Cardiac septum (tissue), 1 donor: ENCODE results near the gene SPATA25. TPM values are rescaled to one million over a fixed set of nuclear protein-coding genes. Genes with fewer than 3 reads are reported as not detected.
"Not testable (repeated sequence)": the region's sequence is repeated elsewhere in the genome, so short reads cannot be mapped to it uniquely, and the experiment has no call there.

Experiments
- DNase-seq: peaks from one replicate; pipeline ENCODE4 v3.0.0-alpha.2; 2020; ENCODE audit warnings: low spot score
- intact Hi-C: fragments of 100-400 bp; cut with DNase I; formaldehyde crosslinking; loops from one replicate; pipeline ENCODE4 v1.14.0; 2022
- long read RNA-seq: library from polyadenylated mRNA; unstranded; transcript quantifications from one replicate; pipeline ENCODE4 v2.0.0, GENCODE V29; 2021
- total RNA-seq: library from RNA; stranded (reverse); fragmentation: NEBNext Ultra II Directional; extraction: Animal tissue kit (Norgen Biotek cat#: 25700); gene quantifications from one replicate; pipeline ENCODE4 v1.2.1, GENCODE V29; 2021
- donor health status: DM: no; HTN: no; CAD: no.

Gene SPATA25
- total RNA-seq: 3.3 TPM
- long read RNA-seq: 0 reads

- intact Hi-C loops: no loop called here
Measured at GRCh38 chr20:45887346-45887715, at the start of gene SPATA25. Gene SPATA25 (minus strand): TSS chr20:45887622. CDS start chr20:45887590, 32 bp downstream.

GRCh38 chr20:45935416-45936046, 48.1 kb upstream of the SPATA25 start:
- DNase-seq: no peak
- intact Hi-C loops: loop anchor here (1.0 to 5.0 kb wide), 2 partner anchors 37 to 44 kb away; partner anchors contain the start of genes CTSA, NEURL2 and ZNF335

More at GRCh38 chr20:45887346-45887715, at the start of gene SPATA25:
- DNase-seq: no peak

- intact Hi-C loops: loop anchor here (1.0 to 5.0 kb wide), 2 partner anchors 38 to 44 kb away; partner anchors contain the start of genes CTSA, NEURL2 and ZNF335
Measured at GRCh38 chr20:45934586-45935415, 47.4 kb upstream of the SPATA25 start, which contains the start of gene PCIF1. Gene PCIF1 (plus strand): TSS chr20:45934683. CDS start chr20:45939000, 4,317 bp downstream.

DNA sequence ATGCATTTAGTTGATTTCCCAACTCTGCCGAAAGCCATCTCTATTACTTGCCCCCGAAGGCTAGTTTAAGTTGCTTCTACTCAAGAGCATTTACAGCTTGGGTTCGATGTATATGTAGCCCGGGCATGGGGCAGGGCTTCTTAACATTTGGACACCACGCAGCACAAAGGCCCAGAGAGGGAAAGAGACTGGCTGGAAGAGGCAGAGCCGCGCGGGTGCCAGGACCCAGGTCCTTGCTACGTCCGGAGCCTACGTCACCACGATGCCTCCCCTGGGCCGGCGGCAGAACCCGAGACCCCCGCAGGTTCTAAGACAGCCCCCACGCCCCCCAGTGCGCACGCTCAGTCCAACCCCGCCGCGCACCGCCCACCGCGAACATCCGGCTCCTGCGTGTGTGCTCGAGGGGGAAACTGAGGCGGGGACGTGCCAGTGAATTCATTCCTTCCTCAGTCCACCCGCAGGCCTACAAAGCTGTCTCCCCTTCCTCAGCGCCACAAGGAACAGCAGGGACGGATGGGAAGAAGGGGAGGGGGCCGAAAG, 46.7 kb upstream of the SPATA25 start:
- intact Hi-C loops: no loop called here
- no peak for DNase-seq

More at GRCh38 chr20:45934586-45935415, 47.4 kb upstream of the SPATA25 start, which contains the start of gene PCIF1:
- peak; percentile 99 for DNase-seq

DNA sequence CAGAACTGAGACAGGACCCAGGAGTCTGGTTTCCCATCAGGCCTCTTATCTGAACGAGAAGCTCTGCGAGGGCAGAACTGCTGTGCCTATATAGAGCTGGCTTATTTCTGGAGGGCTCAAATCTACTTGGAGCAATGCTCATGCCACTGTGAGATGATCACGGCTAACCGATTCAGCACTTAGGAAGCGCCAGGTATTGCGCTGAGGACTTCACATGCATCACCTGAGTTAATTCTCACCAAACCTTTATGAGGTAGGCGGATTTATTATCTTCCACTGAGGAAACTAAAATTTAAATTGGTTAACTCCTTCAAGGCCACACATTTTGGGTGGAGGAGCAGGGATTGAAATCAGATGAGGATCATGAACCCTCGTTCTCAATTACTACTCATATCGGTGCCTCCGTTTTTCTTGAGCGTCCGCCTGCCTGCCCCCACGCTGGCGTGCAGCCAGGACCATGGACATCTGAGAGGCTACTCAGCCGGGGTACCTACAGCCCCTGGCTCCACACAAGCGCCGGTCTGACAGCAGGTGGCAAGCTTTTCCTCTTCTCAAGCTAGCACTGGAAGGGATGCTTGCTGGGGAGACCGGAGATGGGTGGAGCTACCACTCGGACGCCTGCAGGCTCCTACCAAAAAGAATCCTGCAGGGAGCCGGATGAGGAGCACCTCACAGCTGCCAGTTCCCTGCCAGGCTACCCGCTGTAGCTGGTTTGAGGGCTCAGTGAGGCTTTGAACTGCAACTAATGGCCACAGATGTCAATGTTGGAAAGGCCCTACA, 46.0 kb upstream of the SPATA25 start:
- DNase-seq: no peak
- intact Hi-C loops: no loop called here

DNA sequence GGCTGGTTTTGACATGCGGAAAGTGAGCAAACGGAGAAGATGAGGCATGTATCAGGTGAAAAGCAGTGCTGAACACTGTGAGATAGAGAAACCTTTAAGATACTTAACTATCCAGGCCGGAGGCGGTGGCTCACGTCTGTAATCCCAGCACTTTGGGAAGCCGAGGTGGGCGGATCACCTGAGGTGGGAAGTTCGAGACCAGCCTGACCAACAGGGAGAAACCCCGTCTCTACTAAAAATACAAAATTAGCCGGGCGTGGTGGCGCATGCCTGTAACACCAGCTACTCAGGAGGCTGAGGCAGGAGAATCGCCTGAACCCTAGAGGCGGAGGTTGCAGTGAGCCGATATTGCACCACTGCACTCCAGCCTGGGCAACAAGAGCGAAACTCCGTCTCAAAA, 44.3 kb upstream of the SPATA25 start:
- intact Hi-C loops, DNase-seq: not testable (repeated sequence)

- no peak for DNase-seq
- intact Hi-C loops: no loop called here
Measured at GRCh38 chr20:45927071-45927878, 39.9 kb upstream of the SPATA25 start.

GRCh38 chr20:45926731-45927070, 39.3 kb upstream of the SPATA25 start:
- no peak for DNase-seq
- intact Hi-C loops: no loop called here

DNA sequence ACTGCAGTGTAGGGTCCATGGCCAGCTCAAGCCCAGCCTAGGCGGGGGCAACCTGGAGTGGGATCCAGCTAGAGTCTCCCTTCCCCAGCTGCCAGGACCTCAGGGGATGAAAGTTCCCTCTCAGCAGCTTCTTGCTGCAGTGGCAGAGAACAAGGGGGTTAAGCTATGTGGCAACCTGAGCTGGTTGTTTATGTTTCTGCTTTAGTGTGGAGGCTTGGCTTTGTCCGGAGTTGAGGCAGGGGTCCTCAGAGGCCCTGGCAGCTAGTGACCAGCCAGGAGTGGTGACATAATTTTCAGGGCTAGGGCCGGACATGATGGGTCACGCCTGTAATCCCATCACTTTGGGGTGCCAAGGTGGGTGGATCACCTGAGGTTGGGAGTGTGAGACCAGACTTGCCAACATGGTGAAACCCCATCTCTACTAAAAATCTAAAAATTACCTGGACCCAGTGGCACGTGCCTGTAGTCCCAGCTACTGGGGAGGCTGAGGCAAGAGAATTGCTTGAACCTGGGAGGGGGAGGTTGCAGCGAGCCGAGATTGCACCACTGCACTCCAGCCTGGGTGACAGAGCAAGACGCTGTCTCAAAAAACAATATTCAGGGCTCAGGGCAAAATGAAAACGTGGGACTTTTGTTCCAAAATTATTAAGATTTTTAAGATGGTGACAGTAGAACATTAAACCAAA, 38.5 kb upstream of the SPATA25 start:
- no peak for DNase-seq
- intact Hi-C loops: no loop called here

DNA sequence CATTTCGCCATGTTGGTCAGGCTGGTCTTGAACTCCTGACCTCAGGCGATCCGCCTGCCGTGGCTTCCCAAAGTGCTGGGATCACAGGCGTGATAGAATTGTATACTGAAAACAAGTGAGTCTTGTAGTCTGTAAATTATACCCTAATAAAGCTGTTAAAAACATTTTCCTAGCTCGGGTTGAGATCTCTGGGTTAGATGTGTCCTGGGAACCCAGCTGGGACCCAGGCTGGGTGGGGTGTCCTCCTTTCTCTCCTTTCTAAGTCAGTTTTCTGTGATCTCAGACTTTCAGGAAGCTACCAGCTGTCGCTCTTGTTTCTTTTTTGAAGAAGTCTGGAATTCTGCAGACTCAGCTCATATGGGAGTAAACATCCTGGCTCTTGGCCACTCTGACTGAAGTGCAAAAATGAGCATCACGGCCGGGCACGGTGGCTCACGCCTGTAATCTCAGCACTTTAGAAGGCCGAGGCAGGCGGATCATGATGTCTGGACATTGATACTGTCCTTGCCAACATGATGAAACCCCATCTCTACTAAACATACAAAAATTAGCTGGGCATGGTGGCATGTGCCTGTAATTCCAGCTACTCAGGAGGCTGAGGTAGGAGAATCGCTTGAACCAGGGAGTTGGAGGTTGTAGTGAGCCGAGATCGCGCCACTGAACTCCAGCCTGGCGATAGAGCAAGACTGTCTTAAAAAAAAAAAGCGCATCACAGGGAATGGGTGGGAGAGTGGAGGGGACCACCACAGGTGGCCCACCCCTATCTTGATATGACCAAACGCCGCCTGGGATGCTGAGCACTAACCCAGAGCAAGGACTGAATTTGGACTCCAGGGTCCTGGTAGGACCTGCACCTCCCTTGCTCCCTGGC, 37.2 kb upstream of the SPATA25 start:
- intact Hi-C loops: no loop called here
- no peak for DNase-seq

DNA sequence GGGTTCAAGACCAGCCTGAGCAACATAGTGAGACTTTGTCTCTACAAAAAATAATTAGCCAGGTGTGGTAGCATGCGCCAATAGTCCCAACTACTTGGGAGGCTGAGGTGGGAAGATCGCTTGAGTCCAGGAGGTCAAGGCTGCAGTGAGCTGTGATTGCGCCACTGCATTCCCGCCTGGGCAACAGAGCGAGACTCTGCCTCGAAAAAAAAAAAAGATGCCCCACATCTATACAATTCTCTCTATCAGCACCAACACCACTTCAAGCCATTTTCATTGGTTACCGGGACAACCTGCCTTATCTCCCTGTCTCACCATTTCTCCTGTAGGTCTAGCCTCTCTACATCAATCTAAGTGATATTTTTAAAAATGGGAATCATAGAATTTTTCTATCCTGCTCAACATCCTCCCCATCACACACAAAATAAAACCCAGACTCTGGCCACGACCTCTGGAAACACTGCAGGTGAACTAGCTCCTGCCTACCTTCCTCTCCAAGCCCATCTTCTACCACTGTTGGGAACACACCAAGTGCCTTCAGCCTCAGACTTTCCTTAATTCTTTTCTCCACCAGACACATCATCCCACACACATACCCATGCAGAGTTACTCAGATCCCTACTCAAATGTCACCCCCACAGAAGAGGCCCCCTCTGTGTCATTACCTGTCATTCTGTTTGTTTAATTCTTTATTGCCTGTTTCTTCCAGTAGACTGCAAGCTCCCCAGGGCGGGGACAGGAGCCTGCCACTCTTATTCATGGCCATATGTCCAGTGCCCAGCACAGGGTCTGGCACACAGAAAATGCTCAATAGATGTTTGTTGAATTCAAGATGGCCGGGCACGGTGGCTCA, 34.1 kb upstream of the SPATA25 start:
- DNase-seq: no peak

GRCh38 chr20:45920462-45921336, 33.3 kb upstream of the SPATA25 start:
- intact Hi-C loops: no loop called here
- DNase-seq: no peak

More for the DNA sequence above, 34.1 kb upstream of the SPATA25 start:
- intact Hi-C loops: no loop called here

DNA sequence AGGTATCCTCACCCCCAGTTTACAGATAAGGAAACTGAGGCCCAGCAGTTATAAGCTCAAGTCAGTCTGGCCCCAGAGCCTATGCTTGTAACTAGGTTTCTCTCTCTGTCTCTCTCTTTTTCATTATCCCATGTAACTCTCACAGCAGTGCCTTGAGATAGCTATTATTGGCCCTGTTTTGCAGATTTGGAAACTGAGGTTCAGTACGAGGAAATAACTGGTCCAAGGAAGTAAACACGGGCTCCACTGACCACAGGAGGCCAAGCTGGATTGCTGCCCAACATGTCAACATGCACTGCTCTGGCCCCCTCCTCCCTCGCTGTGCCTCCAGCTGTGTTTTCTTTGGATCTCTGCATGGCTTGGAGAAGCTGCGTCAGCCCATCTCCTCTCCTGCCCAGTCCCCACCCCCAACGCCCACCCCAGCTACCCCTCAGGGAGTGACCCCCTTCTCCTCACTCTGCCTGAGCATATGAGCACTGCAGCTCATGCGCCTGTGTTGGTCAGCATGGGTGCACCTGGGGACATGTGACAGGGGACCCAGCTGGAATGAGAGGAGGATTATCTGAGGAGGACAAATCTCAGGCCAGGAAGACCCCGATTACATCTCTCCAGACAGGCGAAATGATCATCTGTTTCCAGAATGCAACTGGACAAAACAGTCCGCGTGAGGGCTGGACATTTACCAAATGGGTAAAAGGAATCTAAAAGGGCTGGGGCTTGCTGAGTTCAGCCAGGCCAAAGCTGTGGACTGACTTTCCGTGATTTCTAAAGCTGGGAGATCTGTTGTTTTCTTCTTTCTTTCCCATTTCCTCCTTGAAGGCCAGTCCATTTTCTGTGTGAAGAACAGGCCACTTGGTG, 32.3 kb upstream of the SPATA25 start:
- intact Hi-C loops: no loop called here
- no peak for DNase-seq

DNA sequence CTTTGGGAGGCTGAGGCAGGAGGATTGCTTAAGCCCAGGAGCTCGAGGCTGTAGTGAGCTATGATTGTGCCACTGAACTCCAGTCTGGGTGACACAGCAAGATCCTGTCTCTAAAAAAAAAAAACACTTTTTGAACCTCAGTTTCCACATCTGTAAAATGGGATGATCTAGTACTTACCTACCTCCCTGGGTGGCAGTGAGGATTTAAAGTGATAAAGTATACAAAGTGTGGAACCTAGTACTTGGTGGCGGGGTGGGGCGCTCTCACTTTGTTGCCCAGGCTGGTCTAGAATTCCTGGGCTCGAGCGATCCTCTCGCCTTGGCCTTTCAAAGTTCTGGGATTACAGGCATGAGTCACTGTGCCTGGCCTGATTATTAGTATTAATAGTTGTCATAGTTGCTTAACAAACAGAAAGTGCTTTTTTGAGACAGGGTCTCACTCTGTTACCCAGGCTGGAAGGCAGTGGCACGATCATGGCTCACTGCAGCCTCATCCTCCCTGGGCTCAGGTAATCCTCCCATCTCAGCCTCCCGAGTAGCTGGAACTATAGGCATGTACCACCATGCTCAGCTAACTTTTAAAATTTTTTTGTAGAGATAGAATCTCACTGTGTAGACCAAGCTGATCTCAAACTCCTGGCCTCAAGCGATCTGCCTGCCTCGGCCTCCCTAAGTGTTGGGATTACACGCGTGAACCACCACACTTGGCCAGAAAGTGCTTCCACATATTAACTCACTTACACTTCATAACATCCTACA, 31.5 kb upstream of the SPATA25 start:
- intact Hi-C loops: no loop called here
- no peak for DNase-seq
